Natural killer cell (primary cell): ENCODE data around the gene HYAL1. TPM values are rescaled to one million over a fixed set of nuclear protein-coding genes. Genes with fewer than 3 reads are reported as not detected.

Experiments used
- ATAC-seq, 3 donors: fragments of 150-1000 bp in 2 of 3; fragments of 200-7000 bp in 1 of 3; cut with Tn5 transposase; 1 replicate in 1 of 3; 2 replicates in 2 of 3; pipeline ENCODE4 v1.10.0; 2021; ENCODE audit warnings: mild to moderate bottlenecking in 2 of 3, moderate library complexity in 2 of 3
- DNase-seq, 2 donors: peaks; one replicate each; pipeline versions ENCODE4 v3.0.0 to v3.0.0-alpha.2; 2013 to 2021; ENCODE audit warnings: mixed read lengths in 1 of 2
- H3K27ac ChIP-seq: one replicate; pipeline ENCODE4 v1.5.1; 2013; ENCODE audit warnings: mild to moderate bottlenecking, low read length
- H3K27me3 ChIP-seq: one replicate; pipeline ENCODE4 v1.6.1; 2013; ENCODE audit warnings: low read length; ENCODE audit not compliant: control insufficient read depth, insufficient read depth
- H3K36me3 ChIP-seq: one replicate; pipeline ENCODE4 v1.6.1; 2013; ENCODE audit warnings: low read length; ENCODE audit not compliant: control insufficient read depth, insufficient read depth
- H3K4me1 ChIP-seq: one replicate; pipeline ENCODE4 v1.6.1; 2013; ENCODE audit warnings: low read length; ENCODE audit not compliant: control insufficient read depth, insufficient read depth
- H3K4me3 ChIP-seq: one replicate; pipeline ENCODE4 v1.5.1; 2013; ENCODE audit warnings: low read length
- H3K9me3 ChIP-seq: one replicate; pipeline ENCODE4 v1.6.1; 2013; ENCODE audit warnings: low read length; ENCODE audit not compliant: control insufficient read depth, insufficient read depth
- H3K27ac Mint-ChIP-seq, 2 donors: one replicate each; pipeline ENCODE4 v1.8.0; 2022; ENCODE audit warnings: mild to moderate bottlenecking in 2 of 2, mixed read lengths in 2 of 2, moderate library complexity in 1 of 2
- H3K27me3 Mint-ChIP-seq, 2 donors: one replicate each; pipeline ENCODE4 v1.8.0; 2022; ENCODE audit warnings: low read depth in 2 of 2, mixed read lengths in 2 of 2
- H3K36me3 Mint-ChIP-seq: one replicate; pipeline ENCODE4 v1.8.0; 2022; ENCODE audit warnings: mixed read lengths
- H3K4me1 Mint-ChIP-seq, 2 donors: one replicate each; pipeline ENCODE4 v1.8.0; 2022; ENCODE audit warnings: mixed read lengths in 2 of 2
- H3K4me3 Mint-ChIP-seq: one replicate; pipeline ENCODE4 v1.8.0; 2022; ENCODE audit warnings: mild to moderate bottlenecking, moderate library complexity, mixed read lengths
- H3K9me3 Mint-ChIP-seq, 2 donors: one replicate each; pipeline ENCODE4 v1.8.0; 2022; ENCODE audit warnings: mixed read lengths in 2 of 2
- WGBS: methylation state at CpG from one replicate; pipeline ENCODE4 v1.1.7; 2013; ENCODE audit warnings: missing lambda C conversion rate; ENCODE audit not compliant: insufficient coverage; 5-methylcytosine and 5-hydroxymethylcytosine counted together
- intact Hi-C: fragments of 100-400 bp; cut with micrococcal nuclease; formaldehyde crosslinking; loops from one replicate; pipeline ENCODE4 v1.14.2; 2022
- total RNA-seq, 4 donors: library from RNA; stranded (reverse); fragments of 120-200 nt in 1 of 4; gene quantifications; one replicate each; pipeline versions ENCODE4 v1.2.3 to v1.2.4, GENCODE V29; 2013 to 2022
- TF ChIP-seq, protein P1 (sequence below): fragments of 200-600 bp; IDR thresholded peaks from one replicate; pipeline ENCODE4 v1.8.0; 2022; ENCODE audit warnings: antibody characterized with exemption

Gene HYAL1
- total RNA-seq, 3 donors from 2014 or later (not counting 1 experiment from before 2014, with no cell fraction given) = 0.82 to 1.2 TPM; not detected in 1

DNA sequence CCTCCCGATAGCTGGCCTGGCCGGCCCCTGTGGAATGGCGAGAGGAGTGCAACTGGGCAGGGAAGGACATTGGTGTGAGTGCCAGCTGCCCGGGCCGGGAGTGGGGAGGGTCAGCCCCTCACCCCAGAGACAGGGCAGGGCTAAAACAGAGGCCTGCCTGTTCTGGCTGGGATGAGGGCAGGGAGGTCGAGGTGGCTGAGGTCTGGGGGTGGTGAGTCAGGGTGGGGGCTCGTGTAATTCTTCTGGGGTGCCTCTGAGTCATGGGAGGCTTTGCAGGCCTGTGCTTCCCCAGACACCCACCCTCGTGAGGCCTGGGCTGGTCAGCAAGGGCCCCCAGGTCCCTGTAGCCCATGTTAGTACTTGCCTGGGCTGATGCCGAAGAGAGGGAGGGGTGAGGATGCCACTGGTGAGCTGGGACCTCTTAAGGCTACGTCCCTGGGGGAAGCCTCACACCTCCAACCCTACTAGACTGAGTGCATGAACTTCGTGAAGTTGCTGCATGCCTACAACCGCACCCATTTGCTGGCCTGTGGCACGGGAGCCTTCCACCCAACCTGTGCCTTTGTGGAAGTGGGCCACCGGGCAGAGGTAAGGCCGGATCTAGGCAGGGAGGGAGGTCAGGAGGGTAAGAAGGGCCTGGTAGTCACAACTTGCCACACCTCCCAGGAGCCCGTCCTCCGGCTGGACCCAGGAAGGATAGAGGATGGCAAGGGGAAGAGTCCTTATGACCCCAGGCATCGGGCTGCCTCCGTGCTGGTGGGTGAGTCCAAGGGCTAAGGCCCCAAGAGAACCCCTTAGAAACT is 32.8 kb downstream of the HYAL1 start:
- H3K36me3 Mint-ChIP-seq = no peaks in the 10 kb centered on the region
- peaks cover 29% of the 10 kb centered on the region for H3K27me3 ChIP-seq

DNA sequence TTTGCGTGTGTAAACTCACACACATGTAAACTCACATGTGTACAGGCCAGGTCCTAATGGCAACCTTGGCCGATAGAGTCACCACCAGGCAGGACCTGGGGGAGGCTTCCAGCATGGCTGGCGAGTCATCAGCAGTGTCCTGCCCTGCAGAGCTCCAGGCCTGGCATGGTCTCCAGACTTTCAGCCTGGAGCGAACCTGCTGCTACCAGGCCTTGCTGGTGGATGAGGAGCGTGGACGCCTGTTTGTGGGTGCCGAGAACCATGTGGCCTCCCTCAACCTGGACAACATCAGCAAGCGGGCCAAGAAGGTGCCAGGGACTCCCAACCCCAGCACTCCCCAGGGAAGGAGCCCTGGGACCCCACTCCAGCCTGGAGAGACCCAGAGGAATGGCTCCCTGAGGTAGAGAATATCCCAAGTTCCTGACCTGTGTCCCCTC is 33.4 kb downstream of the HYAL1 start:
- H3K36me3 Mint-ChIP-seq = no peaks in the 10 kb centered on the region
- peaks cover 13 to 19% of the 10 kb centered on the region in 2 donors for H3K27me3 Mint-ChIP-seq
- DNase-seq (no peak), ATAC-seq (no peak)
- H3K9me3 Mint-ChIP-seq = no peaks in the 10 kb centered on the region
- no peak overlapping the region for H3K27ac Mint-ChIP-seq
- Histone ChIP-seq H3K4me1 (peaks cover 22% of the 10 kb centered on the region), H3K9me3 (no peaks in the 10 kb centered on the region), H3K4me3 (no peak overlapping the region), H3K27ac (no peak overlapping the region), H3K36me3 (no peaks in the 10 kb centered on the region), H3K27me3 (peaks cover 23% of the 10 kb centered on the region)
- no peak overlapping the region for H3K4me3 Mint-ChIP-seq
- H3K4me1 Mint-ChIP-seq = peaks cover 11 to 21% of the 10 kb centered on the region in 2 donors
- intact Hi-C loops = loop anchor here (5.0 kb wide), 2 partner anchors 148 to 157 kb away; no protein-coding TSS in a partner anchor
- 94% methylated on average over 8 of the region's 8 CpGs for WGBS
- TF ChIP-seq, protein P1, sequence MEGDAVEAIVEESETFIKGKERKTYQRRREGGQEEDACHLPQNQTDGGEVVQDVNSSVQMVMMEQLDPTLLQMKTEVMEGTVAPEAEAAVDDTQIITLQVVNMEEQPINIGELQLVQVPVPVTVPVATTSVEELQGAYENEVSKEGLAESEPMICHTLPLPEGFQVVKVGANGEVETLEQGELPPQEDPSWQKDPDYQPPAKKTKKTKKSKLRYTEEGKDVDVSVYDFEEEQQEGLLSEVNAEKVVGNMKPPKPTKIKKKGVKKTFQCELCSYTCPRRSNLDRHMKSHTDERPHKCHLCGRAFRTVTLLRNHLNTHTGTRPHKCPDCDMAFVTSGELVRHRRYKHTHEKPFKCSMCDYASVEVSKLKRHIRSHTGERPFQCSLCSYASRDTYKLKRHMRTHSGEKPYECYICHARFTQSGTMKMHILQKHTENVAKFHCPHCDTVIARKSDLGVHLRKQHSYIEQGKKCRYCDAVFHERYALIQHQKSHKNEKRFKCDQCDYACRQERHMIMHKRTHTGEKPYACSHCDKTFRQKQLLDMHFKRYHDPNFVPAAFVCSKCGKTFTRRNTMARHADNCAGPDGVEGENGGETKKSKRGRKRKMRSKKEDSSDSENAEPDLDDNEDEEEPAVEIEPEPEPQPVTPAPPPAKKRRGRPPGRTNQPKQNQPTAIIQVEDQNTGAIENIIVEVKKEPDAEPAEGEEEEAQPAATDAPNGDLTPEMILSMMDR = no peak

More for the DNA sequence above, 32.8 kb downstream of the HYAL1 start:
- DNase-seq (no peak), ATAC-seq (no peak)
- H3K9me3 Mint-ChIP-seq = no peaks in the 10 kb centered on the region
- no peak overlapping the region for H3K27ac Mint-ChIP-seq
- H3K27me3 Mint-ChIP-seq = peaks cover 13 to 22% of the 10 kb centered on the region in 2 donors
- WGBS = 86% methylated on average over 19 of the region's 19 CpGs
- Histone ChIP-seq H3K27ac (no peak overlapping the region), H3K4me1 (peaks cover 28% of the 10 kb centered on the region), H3K9me3 (no peaks in the 10 kb centered on the region), H3K36me3 (no peaks in the 10 kb centered on the region), H3K4me3 (no peak overlapping the region)
- no peak overlapping the region for H3K4me3 Mint-ChIP-seq
- peaks cover 11 to 25% of the 10 kb centered on the region in 2 donors for H3K4me1 Mint-ChIP-seq
- intact Hi-C loops = loop anchor here (5.0 kb wide), 2 partner anchors 148 to 157 kb away; no protein-coding TSS in a partner anchor
- TF ChIP-seq, protein P1 = no peak

DNA sequence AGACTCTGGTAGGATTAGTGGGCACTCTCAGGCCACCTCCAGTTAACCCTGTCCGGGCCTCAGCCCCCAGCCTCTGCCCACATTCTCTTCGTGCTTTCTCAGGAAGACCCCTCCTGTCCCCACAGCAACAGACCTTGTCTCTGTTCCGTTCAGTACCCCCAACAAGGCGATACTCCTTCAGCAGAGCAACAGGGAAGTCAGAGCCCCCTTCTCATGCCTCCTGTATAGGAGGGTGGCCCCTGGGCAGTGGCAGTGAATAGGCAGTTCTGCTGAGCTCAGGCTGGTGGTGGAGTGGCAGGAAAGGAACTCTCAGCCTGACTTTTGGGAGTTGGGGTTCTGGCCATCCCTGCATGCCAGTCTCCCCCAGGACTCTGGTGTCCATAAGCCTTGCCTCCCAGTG is 33.9 kb downstream of the HYAL1 start:
- peaks cover 17% of the 10 kb centered on the region for H3K4me1 ChIP-seq
- no peaks in the 10 kb centered on the region for H3K36me3 ChIP-seq
- Mint-ChIP-seq H3K4me1 (peaks cover 9 to 18% of the 10 kb centered on the region in 2 donors), H3K4me3 (no peak overlapping the region), H3K36me3 (no peaks in the 10 kb centered on the region), H3K9me3 (no peaks in the 10 kb centered on the region), H3K27ac (no peak overlapping the region), H3K27me3 (peaks cover 11 to 16% of the 10 kb centered on the region in 2 donors)
- H3K9me3 ChIP-seq = no peaks in the 10 kb centered on the region
- TF ChIP-seq, protein P1 = no peak
- 82% methylated on average over 4 of the region's 4 CpGs for WGBS
- intact Hi-C loops = no loop called here
- ATAC-seq (no peak), DNase-seq (no peak)
- peaks cover 18% of the 10 kb centered on the region for H3K27me3 ChIP-seq
- no peak overlapping the region for H3K4me3 ChIP-seq
- H3K27ac ChIP-seq = no peak overlapping the region
